HepG2 (cell line): ENCODE results near the gene FAM43B. TPM values are rescaled to one million over a fixed set of nuclear protein-coding genes. Genes with fewer than 3 reads are reported as not detected.

Source experiments
- CCDC6 ChIP-seq: sonication (generic); formaldehyde crosslinking; IDR thresholded peaks from 2 replicates; pipeline ENCODE4 v1.8.1; 2022; ENCODE audit warnings: mild to moderate bottlenecking, missing genetic modification reagents, moderate library complexity
- ERF ChIP-seq: IDR thresholded peaks from 2 replicates; pipeline ENCODE4 v1.6.1; 2018; ENCODE audit warnings: missing biosample characterization, missing genetic modification reagents
- JARID2 ChIP-seq: sonication (generic); formaldehyde crosslinking; IDR thresholded peaks from 2 replicates; pipeline ENCODE4 v1.8.1; 2023; ENCODE audit warnings: missing genetic modification reagents, inconsistent platforms; ENCODE audit not compliant: insufficient replicate concordance
- RFXAP ChIP-seq: sonication (generic); formaldehyde crosslinking; IDR thresholded peaks from 2 replicates; pipeline ENCODE4 v1.4.0; 2020; ENCODE audit warnings: missing genetic modification reagents, borderline replicate concordance
- SALL1 ChIP-seq: sonication (generic); formaldehyde crosslinking; IDR thresholded peaks from 2 replicates; pipeline ENCODE4 v1.8.0; 2022; ENCODE audit warnings: mild to moderate bottlenecking, missing genetic modification reagents
- ZFAT ChIP-seq: sonication (generic); formaldehyde crosslinking; conservative IDR thresholded peaks from 2 replicates; pipeline ENCODE4 v1.8.1; 2023; ENCODE audit warnings: missing genetic modification reagents, inconsistent platforms
- ZNF383 ChIP-seq: sonication (generic); formaldehyde crosslinking; IDR thresholded peaks from 2 replicates; pipeline ENCODE4 v1.4.0; 2020; ENCODE audit warnings: missing genetic modification reagents, mild to moderate bottlenecking, borderline replicate concordance
- ZNF619 ChIP-seq: sonication (generic); formaldehyde crosslinking; IDR thresholded peaks from 2 replicates; pipeline ENCODE4 v1.4.0; 2020; ENCODE audit warnings: mild to moderate bottlenecking, missing genetic modification reagents
- ZNF749 ChIP-seq: sonication (generic); formaldehyde crosslinking; IDR thresholded peaks from 2 replicates; pipeline ENCODE4 v1.8.0; 2022; ENCODE audit warnings: mild to moderate bottlenecking, missing genetic modification reagents, moderate library complexity, borderline replicate concordance
- polyA plus RNA-seq, 8 experiments: library from polyadenylated mRNA; depleted of rRNA in 3 of 8; stranded (reverse) in 7 of 8; unstranded in 1 of 8; fragments of >200 nt; fragmentation: Illumina TruSeq in 4 of 8; extraction: Trizol in 4 of 8; gene quantifications; 2 replicates each; pipeline versions ENCODE4 v1.2.1 to v1.2.3, GENCODE V29; 2011 to 2016; ENCODE audit warnings: low read depth in 4 of 8, missing spikeins in 1 of 8, mixed read lengths in 1 of 8; ENCODE audit not compliant: insufficient read depth in 1 of 8
- total RNA-seq, 5 experiments: library from RNA; depleted of rRNA; stranded (reverse); fragments of >200 nt; fragmentation: Illumina TruSeq; extraction: Trizol; gene quantifications; 2 replicates each; pipeline ENCODE4 v1.2.3, GENCODE V29; 2016; ENCODE audit warnings: low read depth in 1 of 5
- TF ChIP-seq, protein P1 (sequence below): sonication (generic); formaldehyde crosslinking; IDR thresholded peaks from 2 replicates; pipeline ENCODE4 v1.8.0; 2022; ENCODE audit warnings: missing genetic modification reagents, mild to moderate bottlenecking, moderate library complexity, borderline replicate concordance
- TF ChIP-seq, protein P2 (sequence below): sonication (generic); formaldehyde crosslinking; IDR thresholded peaks from 2 replicates; pipeline ENCODE4 v1.9.0; 2021; ENCODE audit warnings: missing genetic modification reagents, mild to moderate bottlenecking, borderline replicate concordance
- TF ChIP-seq, protein P3 (sequence below): sonication (generic); formaldehyde crosslinking; IDR thresholded peaks from 2 replicates; pipeline ENCODE4 v1.4.0; 2020; ENCODE audit warnings: missing genetic modification reagents
- TF ChIP-seq, protein P4 (sequence below): sonication (generic); formaldehyde crosslinking; IDR thresholded peaks from 2 replicates; pipeline ENCODE4 v1.4.0; 2020; ENCODE audit warnings: mild to moderate bottlenecking, missing genetic modification reagents
- TF ChIP-seq, protein P5 (sequence below): sonication (generic); formaldehyde crosslinking; IDR thresholded peaks from 2 replicates; pipeline ENCODE4 v1.9.0; 2022; ENCODE audit warnings: missing genetic modification reagents, mild to moderate bottlenecking, borderline replicate concordance

Gene FAM43B
- total and polyA plus RNA-seq, 2 of the 13 experiments (the other 11 are each of a cell fraction or from before 2014, with no cell fraction given) = 0.63 to 3.7 TPM

DNA sequence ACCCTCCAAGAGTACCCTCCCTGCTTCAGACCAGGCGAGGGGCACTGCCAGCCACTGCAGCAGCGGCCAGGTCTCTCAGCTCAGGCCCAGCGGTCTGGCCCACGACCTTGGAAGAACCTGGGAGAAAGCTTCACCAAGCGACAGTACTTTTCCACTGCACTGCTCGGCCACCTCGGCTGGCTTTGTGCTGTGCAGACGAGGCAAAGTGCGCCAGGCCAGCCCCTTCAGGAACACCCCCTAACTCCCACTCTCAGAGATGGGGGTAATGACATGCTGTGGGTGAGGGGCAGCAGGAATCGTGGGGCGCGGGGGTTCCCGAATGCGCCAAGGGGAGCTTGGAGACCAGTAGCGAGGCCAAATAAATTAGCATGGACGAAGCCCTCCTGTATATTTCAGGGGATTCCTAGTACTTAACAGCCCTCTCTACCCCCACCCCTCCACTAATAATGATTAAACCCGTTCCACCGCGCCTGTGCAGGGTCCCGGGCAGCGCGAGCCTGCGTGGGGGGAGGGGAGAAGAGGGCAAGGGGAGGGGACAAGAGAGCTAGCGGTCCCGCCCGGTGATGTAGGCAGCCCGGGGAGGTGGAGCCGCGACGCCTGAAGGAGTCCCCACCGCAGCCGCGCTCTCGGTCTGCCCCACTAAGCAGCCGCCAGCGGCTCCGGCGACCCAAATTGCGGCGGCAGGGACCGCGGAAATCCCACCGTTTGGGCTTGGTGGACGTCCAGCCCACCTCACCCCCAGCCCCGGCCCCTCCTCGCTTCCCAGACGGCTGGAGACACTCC is at the start of gene FAM43B (continued):
- TF ChIP-seq RFXAP = no peak; the same call in 1 of the 2 replicates
- TF ChIP-seq ZNF383 (CRISPR knock-in tag) = no peak
- TF ChIP-seq, protein P1, sequence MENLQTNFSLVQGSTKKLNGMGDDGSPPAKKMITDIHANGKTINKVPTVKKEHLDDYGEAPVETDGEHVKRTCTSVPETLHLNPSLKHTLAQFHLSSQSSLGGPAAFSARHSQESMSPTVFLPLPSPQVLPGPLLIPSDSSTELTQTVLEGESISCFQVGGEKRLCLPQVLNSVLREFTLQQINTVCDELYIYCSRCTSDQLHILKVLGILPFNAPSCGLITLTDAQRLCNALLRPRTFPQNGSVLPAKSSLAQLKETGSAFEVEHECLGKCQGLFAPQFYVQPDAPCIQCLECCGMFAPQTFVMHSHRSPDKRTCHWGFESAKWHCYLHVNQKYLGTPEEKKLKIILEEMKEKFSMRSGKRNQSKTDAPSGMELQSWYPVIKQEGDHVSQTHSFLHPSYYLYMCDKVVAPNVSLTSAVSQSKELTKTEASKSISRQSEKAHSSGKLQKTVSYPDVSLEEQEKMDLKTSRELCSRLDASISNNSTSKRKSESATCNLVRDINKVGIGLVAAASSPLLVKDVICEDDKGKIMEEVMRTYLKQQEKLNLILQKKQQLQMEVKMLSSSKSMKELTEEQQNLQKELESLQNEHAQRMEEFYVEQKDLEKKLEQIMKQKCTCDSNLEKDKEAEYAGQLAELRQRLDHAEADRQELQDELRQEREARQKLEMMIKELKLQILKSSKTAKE (CRISPR knock-in tag) = 0 out of 2 replicates have a peak, but pooled peaks have one; percentile 7
- peak; percentile 62; the same call in 1 of the 2 replicates for TF ChIP-seq ZNF749 (CRISPR knock-in tag)
- TF ChIP-seq ERF (CRISPR knock-in tag) = peak; percentile 31
- TF ChIP-seq CCDC6 (CRISPR knock-in tag) = peak; percentile 33; the same call in 1 of the 2 replicates
- TF ChIP-seq, protein P2, sequence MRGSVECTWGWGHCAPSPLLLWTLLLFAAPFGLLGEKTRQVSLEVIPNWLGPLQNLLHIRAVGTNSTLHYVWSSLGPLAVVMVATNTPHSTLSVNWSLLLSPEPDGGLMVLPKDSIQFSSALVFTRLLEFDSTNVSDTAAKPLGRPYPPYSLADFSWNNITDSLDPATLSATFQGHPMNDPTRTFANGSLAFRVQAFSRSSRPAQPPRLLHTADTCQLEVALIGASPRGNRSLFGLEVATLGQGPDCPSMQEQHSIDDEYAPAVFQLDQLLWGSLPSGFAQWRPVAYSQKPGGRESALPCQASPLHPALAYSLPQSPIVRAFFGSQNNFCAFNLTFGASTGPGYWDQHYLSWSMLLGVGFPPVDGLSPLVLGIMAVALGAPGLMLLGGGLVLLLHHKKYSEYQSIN = no peak
- TF ChIP-seq SALL1 (CRISPR knock-in tag) = peak; percentile 64
- TF ChIP-seq, protein P3, sequence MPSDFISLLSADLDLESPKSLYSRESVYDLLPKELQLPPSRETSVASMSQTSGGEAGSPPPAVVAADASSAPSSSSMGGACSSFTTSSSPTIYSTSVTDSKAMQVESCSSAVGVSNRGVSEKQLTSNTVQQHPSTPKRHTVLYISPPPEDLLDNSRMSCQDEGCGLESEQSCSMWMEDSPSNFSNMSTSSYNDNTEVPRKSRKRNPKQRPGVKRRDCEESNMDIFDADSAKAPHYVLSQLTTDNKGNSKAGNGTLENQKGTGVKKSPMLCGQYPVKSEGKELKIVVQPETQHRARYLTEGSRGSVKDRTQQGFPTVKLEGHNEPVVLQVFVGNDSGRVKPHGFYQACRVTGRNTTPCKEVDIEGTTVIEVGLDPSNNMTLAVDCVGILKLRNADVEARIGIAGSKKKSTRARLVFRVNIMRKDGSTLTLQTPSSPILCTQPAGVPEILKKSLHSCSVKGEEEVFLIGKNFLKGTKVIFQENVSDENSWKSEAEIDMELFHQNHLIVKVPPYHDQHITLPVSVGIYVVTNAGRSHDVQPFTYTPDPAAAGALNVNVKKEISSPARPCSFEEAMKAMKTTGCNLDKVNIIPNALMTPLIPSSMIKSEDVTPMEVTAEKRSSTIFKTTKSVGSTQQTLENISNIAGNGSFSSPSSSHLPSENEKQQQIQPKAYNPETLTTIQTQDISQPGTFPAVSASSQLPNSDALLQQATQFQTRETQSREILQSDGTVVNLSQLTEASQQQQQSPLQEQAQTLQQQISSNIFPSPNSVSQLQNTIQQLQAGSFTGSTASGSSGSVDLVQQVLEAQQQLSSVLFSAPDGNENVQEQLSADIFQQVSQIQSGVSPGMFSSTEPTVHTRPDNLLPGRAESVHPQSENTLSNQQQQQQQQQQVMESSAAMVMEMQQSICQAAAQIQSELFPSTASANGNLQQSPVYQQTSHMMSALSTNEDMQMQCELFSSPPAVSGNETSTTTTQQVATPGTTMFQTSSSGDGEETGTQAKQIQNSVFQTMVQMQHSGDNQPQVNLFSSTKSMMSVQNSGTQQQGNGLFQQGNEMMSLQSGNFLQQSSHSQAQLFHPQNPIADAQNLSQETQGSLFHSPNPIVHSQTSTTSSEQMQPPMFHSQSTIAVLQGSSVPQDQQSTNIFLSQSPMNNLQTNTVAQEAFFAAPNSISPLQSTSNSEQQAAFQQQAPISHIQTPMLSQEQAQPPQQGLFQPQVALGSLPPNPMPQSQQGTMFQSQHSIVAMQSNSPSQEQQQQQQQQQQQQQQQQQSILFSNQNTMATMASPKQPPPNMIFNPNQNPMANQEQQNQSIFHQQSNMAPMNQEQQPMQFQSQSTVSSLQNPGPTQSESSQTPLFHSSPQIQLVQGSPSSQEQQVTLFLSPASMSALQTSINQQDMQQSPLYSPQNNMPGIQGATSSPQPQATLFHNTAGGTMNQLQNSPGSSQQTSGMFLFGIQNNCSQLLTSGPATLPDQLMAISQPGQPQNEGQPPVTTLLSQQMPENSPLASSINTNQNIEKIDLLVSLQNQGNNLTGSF (CRISPR knock-in tag) = peak; percentile 77; the same call in 1 of the 2 replicates
- peak; percentile 30 for TF ChIP-seq JARID2
- TF ChIP-seq ZNF619 (CRISPR knock-in tag) = no peak
- TF ChIP-seq, protein P4, sequence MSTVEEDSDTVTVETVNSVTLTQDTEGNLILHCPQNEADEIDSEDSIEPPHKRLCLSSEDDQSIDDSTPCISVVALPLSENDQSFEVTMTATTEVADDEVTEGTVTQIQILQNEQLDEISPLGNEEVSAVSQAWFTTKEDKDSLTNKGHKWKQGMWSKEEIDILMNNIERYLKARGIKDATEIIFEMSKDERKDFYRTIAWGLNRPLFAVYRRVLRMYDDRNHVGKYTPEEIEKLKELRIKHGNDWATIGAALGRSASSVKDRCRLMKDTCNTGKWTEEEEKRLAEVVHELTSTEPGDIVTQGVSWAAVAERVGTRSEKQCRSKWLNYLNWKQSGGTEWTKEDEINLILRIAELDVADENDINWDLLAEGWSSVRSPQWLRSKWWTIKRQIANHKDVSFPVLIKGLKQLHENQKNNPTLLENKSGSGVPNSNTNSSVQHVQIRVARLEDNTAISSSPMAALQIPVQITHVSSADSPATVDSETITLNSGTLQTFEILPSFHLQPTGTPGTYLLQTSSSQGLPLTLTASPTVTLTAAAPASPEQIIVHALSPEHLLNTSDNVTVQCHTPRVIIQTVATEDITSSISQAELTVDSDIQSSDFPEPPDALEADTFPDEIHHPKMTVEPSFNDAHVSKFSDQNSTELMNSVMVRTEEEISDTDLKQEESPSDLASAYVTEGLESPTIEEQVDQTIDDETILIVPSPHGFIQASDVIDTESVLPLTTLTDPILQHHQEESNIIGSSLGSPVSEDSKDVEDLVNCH (CRISPR knock-in tag) = no peak
- TF ChIP-seq ZFAT (CRISPR knock-in tag) = no peak
- TF ChIP-seq, protein P5, sequence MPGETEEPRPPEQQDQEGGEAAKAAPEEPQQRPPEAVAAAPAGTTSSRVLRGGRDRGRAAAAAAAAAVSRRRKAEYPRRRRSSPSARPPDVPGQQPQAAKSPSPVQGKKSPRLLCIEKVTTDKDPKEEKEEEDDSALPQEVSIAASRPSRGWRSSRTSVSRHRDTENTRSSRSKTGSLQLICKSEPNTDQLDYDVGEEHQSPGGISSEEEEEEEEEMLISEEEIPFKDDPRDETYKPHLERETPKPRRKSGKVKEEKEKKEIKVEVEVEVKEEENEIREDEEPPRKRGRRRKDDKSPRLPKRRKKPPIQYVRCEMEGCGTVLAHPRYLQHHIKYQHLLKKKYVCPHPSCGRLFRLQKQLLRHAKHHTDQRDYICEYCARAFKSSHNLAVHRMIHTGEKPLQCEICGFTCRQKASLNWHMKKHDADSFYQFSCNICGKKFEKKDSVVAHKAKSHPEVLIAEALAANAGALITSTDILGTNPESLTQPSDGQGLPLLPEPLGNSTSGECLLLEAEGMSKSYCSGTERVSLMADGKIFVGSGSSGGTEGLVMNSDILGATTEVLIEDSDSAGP (CRISPR knock-in tag) = peak; percentile 63; the same call in 1 of the 2 replicates
